ENCODE results near the gene AK5. TPM values are rescaled to one million over a fixed set of nuclear protein-coding genes. Genes with fewer than 3 reads are reported as not detected.

Gene AK5
- total RNA-seq, 4 donors from 2014 or later: 0.17 to 1.6 (median 0.56) TPM; not detected in 1

- H3K36me3 ChIP-seq: no peaks in the 10 kb centered on the region
- H3K27me3 ChIP-seq: no peaks in the 10 kb centered on the region
- no peak overlapping the region for H3K27ac ChIP-seq
- intact Hi-C loops (cut with DNase I): no loop called here
- no peaks in the 10 kb centered on the region for H3K9me3 ChIP-seq
- WGBS, 2 donors: 4% methylated on average over 22 of the region's 22 CpGs
- DNase-seq: peak; percentile 9 to 12
- H3K4me3 ChIP-seq (replicated peaks in 1 of 3): peak overlapping the region in 1 of 3 donors; percentile 40
- TF ChIP-seq POLR2A (IDR thresholded peaks at IDR 0.05) (no peak), CTCF (IDR thresholded peaks at IDR 0.05) (no peak)
- H3K4me1 ChIP-seq: peaks cover 3 to 17% of the 10 kb centered on the region in 2 donors
Observed at GRCh38 chr1:77282866-77283539, 1.2 kb downstream of the AK5 start.

GRCh38 chr1:77283701-77284425 is 2.0 kb downstream of the AK5 start:
- H3K9me3 ChIP-seq: no peaks in the 10 kb centered on the region
- no peaks in the 10 kb centered on the region for H3K36me3 ChIP-seq
- intact Hi-C loops (cut with DNase I): no loop called here
- H3K4me3 ChIP-seq (replicated peaks in 1 of 3): no peak overlapping the region
- TF ChIP-seq CTCF (IDR thresholded peaks at IDR 0.05) (no peak), POLR2A (IDR thresholded peaks at IDR 0.05) (no peak)
- 71 to 84% methylated on average over 6 of the region's 6 CpGs for WGBS, 2 donors
- no peak overlapping the region for H3K27ac ChIP-seq
- no peak for DNase-seq
- peaks cover 3 to 17% of the 10 kb centered on the region in 2 donors for H3K4me1 ChIP-seq
- H3K27me3 ChIP-seq: no peaks in the 10 kb centered on the region

- TF ChIP-seq POLR2A (IDR thresholded peaks at IDR 0.05) (no peak), CTCF (IDR thresholded peaks at IDR 0.05) (no peak)
- no peaks in the 10 kb centered on the region for H3K9me3 ChIP-seq
- H3K4me1 ChIP-seq: peaks cover under 1 to 10% of the 10 kb centered on the region in 2 donors
- no peak overlapping the region for H3K27ac ChIP-seq
- no peaks in the 10 kb centered on the region for H3K36me3 ChIP-seq
- 85 to 89% methylated on average over 5 of the region's 5 CpGs for WGBS, 2 donors
- intact Hi-C loops (cut with DNase I): no loop called here
- no peaks in the 10 kb centered on the region for H3K27me3 ChIP-seq
- no peak overlapping the region for H3K4me3 ChIP-seq (replicated peaks in 1 of 3)
- no peak for DNase-seq
Observed at GRCh38 chr1:77287535-77287934, 5.7 kb downstream of the AK5 start.

DNA sequence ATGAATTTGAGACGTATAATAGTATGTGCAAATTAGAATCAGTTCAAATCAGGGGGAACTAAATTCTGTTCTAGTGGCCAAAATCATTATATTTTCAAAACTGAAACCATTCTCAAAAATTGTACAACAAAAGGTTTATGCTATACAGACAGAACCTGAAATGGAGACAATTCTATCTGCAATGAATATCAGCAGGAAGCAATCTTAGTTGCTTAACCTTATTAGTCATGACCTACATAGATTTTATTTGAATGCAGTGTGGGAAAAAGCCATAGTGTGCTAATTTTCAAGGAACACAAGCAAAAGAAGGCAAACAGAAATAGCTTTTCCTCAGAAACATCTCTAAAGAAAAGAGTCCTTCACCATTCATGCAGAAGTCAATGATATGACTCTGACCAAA is 6.5 kb downstream of the AK5 start:
- no peak overlapping the region for H3K27ac ChIP-seq
- H3K4me1 ChIP-seq: peaks cover 0 to 2% of the 10 kb centered on the region in 2 donors
- H3K36me3 ChIP-seq: no peaks in the 10 kb centered on the region
- H3K4me3 ChIP-seq (replicated peaks in 1 of 3): no peak overlapping the region
- TF ChIP-seq CTCF (IDR thresholded peaks at IDR 0.05) (no peak), POLR2A (IDR thresholded peaks at IDR 0.05) (no peak)
- no peaks in the 10 kb centered on the region for H3K27me3 ChIP-seq
- no peaks in the 10 kb centered on the region for H3K9me3 ChIP-seq
- WGBS, 2 donors: 82 to 86% methylated on average over 1 of the region's 1 CpG
- intact Hi-C loops (cut with DNase I): no loop called here
- no peak for DNase-seq

GRCh38 chr1:77290576-77290975 is 8.8 kb downstream of the AK5 start:
- H3K4me3 ChIP-seq (replicated peaks in 1 of 3): no peak overlapping the region
- no peak for TF ChIP-seq CTCF (IDR thresholded peaks at IDR 0.05)
- TF ChIP-seq POLR2A (IDR thresholded peaks at IDR 0.05): no peak
- no peak for DNase-seq
- no peaks in the 10 kb centered on the region for H3K9me3 ChIP-seq
- no peaks in the 10 kb centered on the region for H3K27me3 ChIP-seq
- no peaks in the 10 kb centered on the region for H3K4me1 ChIP-seq
- intact Hi-C loops (cut with DNase I): no loop called here
- H3K27ac ChIP-seq: no peak overlapping the region
- no peaks in the 10 kb centered on the region for H3K36me3 ChIP-seq
